ENCODE measurements around the gene DNAJC1.

DNAJC1 gene

DNA sequence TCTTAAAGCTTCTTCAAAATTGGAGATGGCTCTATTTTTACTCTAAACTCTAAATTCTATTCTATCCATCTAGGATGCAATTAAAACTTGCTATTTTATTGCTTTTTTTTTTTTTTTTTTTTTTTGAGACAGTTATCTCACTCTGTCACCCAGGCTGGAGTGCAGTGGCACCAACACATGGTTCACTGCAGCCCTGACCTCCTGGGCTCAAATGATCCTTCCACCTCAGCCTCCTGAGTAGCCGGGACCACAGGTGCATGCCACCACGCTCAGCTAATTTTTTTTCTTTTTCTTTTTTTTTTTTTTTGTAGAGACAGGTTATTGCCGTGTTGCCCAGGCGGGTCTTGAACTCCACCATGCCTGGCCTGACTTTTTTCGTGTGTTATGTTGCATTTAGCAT is 41.2 kb downstream of the DNAJC1 start:
- Mint-ChIP-seq H3K36me3 (ENCODE audit: low read depth) (no peaks in the 10 kb centered on the region), H3K4me3 (no peak overlapping the region), H3K27me3 (ENCODE audit: low read depth) (no peaks in the 10 kb centered on the region), H3K27ac (no peak overlapping the region), H3K4me1 (ENCODE audit: low read depth) (no peaks in the 10 kb centered on the region), H3K9me3 (peaks cover 13% of the 10 kb centered on the region)
- no peak for DNase-seq (ENCODE audit: low spot score)

DNA sequence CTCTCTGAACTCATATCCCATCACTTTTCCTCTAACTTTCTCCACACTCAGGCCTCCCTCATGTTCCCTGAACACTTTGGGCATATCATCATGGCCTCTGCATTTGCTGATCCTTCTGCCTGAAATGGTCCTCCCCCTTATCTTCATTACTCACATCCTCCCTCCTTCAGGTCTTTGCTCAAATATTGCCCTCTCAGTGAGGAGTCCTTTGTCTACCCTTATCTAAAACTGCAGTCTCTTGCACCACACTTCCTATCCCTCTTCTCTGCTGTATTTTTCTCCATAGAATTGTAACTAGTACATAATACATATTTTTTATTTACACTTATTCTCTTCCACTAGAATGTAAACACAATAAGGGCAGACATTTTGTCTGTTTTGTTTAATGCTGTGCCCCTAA is 41.7 kb downstream of the DNAJC1 start:
- Mint-ChIP-seq H3K27ac (no peak overlapping the region), H3K9me3 (peaks cover 13% of the 10 kb centered on the region), H3K36me3 (ENCODE audit: low read depth) (no peaks in the 10 kb centered on the region), H3K27me3 (ENCODE audit: low read depth) (no peaks in the 10 kb centered on the region), H3K4me1 (ENCODE audit: low read depth) (no peaks in the 10 kb centered on the region), H3K4me3 (no peak overlapping the region)
- no peak for DNase-seq (ENCODE audit: low spot score)

DNA sequence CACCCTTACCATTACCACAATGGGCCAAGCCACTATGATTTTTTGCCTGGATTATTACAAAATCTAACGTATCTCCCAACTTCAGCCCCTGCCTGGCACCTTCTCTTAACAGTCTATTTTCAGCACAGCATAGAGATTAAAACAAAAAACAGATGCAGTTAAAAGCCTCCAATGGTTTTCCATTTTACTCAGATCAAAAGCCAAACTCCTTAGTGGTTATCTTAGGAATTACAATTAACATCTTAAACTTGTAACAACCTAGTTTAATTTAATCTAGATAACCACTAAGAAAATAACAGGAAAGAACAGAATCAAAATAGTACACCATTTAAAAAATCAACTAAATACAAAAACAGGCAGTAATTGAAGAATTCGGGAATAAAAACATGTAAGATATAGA is 43.5 kb downstream of the DNAJC1 start:
- H3K4me1 Mint-ChIP-seq (ENCODE audit: low read depth), result no peaks in the 10 kb centered on the region

DNA sequence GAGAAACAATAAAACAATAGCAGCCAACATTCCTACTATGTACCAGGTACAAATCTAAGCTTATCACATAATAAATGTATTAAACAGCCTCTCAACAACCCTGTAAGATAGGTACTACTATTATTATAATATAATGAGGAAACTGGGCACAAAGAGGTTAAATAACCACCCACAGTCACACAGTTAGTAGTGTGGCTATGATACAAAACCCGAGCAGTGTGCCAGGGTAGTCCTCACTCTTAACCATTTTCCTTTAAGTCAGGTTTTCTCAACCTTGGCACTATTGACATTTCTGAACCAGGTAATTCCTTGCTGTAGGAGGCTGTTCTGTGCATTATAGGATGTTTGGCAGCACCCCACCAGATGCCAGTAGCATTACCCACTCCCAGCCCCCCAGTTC is 48.8 kb downstream of the DNAJC1 start:
- H3K27ac Mint-ChIP-seq, result no peak overlapping the region
- H3K27me3 Mint-ChIP-seq (ENCODE audit: low read depth), result peaks cover 2% of the 10 kb centered on the region
- peaks cover 2% of the 10 kb centered on the region for H3K4me1 Mint-ChIP-seq (ENCODE audit: low read depth)
- H3K36me3 Mint-ChIP-seq (ENCODE audit: low read depth), result no peaks in the 10 kb centered on the region
- no peak overlapping the region for H3K4me3 Mint-ChIP-seq
- no peaks in the 10 kb centered on the region for H3K9me3 Mint-ChIP-seq
- no peak for DNase-seq (ENCODE audit: low spot score)

More for the DNA sequence above, 43.5 kb downstream of the DNAJC1 start:
- no peaks in the 10 kb centered on the region for H3K36me3 Mint-ChIP-seq (ENCODE audit: low read depth)
- H3K9me3 Mint-ChIP-seq, result peaks cover 5% of the 10 kb centered on the region
- DNase-seq (ENCODE audit: low spot score), result no peak
- H3K4me3 Mint-ChIP-seq, result no peak overlapping the region
- no peak overlapping the region for H3K27ac Mint-ChIP-seq
- H3K27me3 Mint-ChIP-seq (ENCODE audit: low read depth), result no peaks in the 10 kb centered on the region

DNA sequence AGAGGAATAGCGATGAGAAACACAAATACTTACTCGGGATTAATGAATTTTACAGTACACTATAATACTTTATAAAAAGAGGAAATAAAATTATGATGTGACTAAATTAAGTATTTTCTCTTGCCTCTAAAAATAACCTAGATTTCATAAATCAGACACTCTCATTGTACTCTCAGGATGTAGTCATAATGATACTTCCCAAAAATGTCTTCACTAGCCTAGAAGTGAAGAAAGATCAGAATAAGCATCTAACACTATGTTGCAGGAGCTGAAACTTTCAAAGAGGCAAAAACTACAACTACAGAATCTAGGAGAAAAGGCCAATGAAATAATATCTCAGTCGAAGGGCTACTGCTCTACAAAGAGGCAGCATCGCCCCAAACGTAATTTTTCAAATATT is 49.4 kb downstream of the DNAJC1 start:
- Mint-ChIP-seq H3K4me1 (ENCODE audit: low read depth) (peaks cover 2% of the 10 kb centered on the region), H3K4me3 (no peak overlapping the region), H3K36me3 (ENCODE audit: low read depth) (no peaks in the 10 kb centered on the region), H3K9me3 (no peaks in the 10 kb centered on the region), H3K27me3 (ENCODE audit: low read depth) (peaks cover 2% of the 10 kb centered on the region), H3K27ac (no peak overlapping the region)
- DNase-seq (ENCODE audit: low spot score), result no peak

DNA sequence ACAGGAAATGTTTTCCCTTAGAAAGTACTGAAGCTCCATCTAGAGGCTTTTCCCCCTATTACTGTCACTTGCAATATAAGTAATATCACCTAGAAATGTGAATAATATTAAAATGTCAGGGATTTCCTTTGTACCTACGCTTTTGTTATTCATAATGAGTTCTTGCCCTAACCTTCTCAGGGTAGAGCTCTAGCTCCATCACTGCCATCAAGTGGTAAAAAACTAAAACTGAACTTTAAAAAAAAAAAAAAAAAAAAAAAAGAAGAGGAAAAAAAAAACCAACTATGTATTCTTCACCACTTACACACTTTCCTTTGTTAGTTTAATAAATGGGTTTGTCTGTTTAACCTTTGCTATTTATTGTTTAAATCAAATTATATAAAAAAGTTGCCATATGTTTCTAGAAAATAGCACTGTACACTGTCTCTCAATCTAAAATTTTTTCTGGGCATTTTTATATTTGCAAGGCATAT is 49.9 kb downstream of the DNAJC1 start:
- H3K9me3 Mint-ChIP-seq, result no peaks in the 10 kb centered on the region

DNA sequence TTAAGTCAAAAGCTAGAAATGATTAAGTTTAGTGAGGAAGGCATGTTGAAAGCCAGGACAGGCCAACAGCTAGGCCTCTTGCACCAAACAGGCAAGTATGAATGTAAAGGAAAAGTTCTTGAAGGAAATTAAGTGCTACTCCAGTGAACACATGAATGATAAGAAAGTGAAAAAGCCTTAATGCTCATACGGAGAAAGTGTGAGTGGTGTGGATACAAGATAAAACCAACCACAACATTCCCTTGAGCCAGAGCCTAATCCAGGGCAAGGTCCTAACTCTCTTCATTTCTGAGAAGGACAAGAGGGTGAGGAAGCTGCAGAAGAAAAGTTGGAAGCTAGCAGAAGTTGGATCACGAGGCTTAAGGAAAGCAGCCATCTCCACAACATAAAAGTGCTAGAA is 53.0 kb downstream of the DNAJC1 start:
- Mint-ChIP-seq H3K9me3 (no peaks in the 10 kb centered on the region), H3K36me3 (ENCODE audit: low read depth) (no peaks in the 10 kb centered on the region), H3K4me3 (no peak overlapping the region), H3K4me1 (ENCODE audit: low read depth) (peaks cover 2% of the 10 kb centered on the region), H3K27me3 (ENCODE audit: low read depth) (peaks cover 2% of the 10 kb centered on the region), H3K27ac (no peak overlapping the region)
- DNase-seq (ENCODE audit: low spot score), result no peak

More for the DNA sequence above, 49.9 kb downstream of the DNAJC1 start:
- Mint-ChIP-seq H3K27ac (no peak overlapping the region), H3K4me3 (no peak overlapping the region), H3K36me3 (ENCODE audit: low read depth) (no peaks in the 10 kb centered on the region), H3K4me1 (ENCODE audit: low read depth) (peaks cover 2% of the 10 kb centered on the region), H3K27me3 (ENCODE audit: low read depth) (peaks cover 2% of the 10 kb centered on the region)
- DNase-seq (ENCODE audit: low spot score), result no peak

DNA sequence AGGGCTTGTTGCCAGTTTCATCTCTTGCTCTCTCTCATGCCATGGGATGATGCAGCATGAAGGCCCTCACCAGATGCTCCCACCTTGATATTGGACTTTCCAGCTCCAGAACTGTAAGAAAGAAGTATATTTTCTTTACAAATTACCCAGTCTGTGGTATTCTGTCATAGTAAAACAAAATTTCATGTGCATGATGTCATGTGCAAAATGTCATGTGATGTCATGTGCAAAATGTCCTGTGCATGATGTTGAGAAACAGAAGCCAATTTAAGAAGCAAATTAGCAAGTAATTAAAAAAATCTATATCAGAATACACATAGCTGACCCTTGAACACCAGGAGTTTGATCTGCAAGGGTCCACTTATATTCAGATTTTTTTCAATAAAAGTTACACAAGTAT is 56.6 kb downstream of the DNAJC1 start:
- H3K9me3 Mint-ChIP-seq, result no peaks in the 10 kb centered on the region
- no peak overlapping the region for H3K27ac Mint-ChIP-seq
- H3K36me3 Mint-ChIP-seq (ENCODE audit: low read depth), result no peaks in the 10 kb centered on the region

DNA sequence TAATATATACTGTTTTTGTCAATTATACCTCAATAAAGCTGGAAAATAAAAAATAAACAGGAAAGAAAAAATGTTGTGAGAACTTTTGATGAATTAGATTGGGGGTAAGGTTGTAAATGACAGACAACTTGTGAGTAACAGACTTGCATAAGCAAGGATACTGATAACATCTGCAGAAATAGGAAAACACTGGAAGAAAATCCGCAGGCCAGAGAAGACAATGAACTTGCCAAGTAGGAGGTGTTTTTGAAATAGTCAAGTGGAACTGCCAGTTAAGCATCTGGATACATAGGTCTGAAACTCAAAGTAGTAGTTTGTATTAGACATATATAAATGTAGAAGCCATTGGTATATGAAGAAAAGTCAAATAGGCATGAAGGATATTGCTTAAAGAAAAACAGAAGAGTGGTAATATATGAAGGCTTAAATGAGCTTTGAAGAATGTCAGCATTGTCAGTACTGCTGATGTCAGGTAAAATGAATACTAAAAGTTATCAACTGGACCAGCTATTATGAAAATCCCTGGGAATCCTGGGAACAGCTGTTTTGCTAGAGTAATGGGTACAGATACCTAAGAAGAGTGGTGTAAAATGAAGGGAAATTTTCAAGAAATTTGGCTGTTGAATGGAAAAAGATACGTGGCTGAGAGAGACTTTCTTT is 58.7 kb downstream of the DNAJC1 start:
- Mint-ChIP-seq H3K4me3 (no peak overlapping the region), H3K9me3 (no peaks in the 10 kb centered on the region), H3K36me3 (ENCODE audit: low read depth) (no peaks in the 10 kb centered on the region), H3K4me1 (ENCODE audit: low read depth) (no peaks in the 10 kb centered on the region), H3K27me3 (ENCODE audit: low read depth) (no peaks in the 10 kb centered on the region), H3K27ac (no peak overlapping the region)
- DNase-seq (ENCODE audit: low spot score), result no peak

More for the DNA sequence above, 56.6 kb downstream of the DNAJC1 start:
- Mint-ChIP-seq H3K4me1 (ENCODE audit: low read depth) (no peaks in the 10 kb centered on the region), H3K27me3 (ENCODE audit: low read depth) (no peaks in the 10 kb centered on the region), H3K4me3 (no peak overlapping the region)
- no peak for DNase-seq (ENCODE audit: low spot score)

DNA sequence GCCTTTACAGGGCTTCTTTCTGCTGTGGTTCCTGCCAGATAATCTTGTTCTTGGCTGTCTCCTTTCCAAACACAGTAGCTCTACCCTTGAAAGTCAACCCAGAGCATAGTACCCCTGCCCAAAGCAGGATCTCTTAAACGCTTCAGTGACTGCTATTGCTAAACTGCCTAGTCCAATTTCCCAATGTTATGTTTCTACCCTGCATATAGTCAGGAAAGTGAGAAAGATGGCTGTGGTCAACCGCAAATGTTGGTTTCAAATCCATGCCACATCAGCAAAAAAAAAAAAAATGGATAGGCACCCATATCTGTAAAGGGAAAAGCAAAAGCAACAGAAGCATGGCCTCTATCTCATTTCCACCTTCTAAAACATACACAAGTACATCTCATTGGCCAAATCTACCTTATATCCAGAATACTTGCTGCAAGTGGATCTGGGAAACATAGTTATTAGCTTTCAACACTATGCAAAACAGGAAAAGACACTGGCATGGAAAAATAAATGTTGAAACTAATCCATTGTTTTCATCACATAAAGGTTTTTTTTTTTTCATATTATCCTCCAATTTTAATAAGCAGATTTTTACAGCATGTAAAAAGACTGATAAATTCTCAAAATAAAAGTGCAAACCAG is 59.8 kb downstream of the DNAJC1 start:
- H3K27me3 Mint-ChIP-seq (ENCODE audit: low read depth), result no peaks in the 10 kb centered on the region
- peaks cover 2% of the 10 kb centered on the region for H3K4me1 Mint-ChIP-seq (ENCODE audit: low read depth)
- H3K27ac Mint-ChIP-seq, result no peak overlapping the region
- no peaks in the 10 kb centered on the region for H3K36me3 Mint-ChIP-seq (ENCODE audit: low read depth)
- H3K4me3 Mint-ChIP-seq, result no peak overlapping the region
- DNase-seq (ENCODE audit: low spot score), result no peak
- H3K9me3 Mint-ChIP-seq, result no peaks in the 10 kb centered on the region

DNA sequence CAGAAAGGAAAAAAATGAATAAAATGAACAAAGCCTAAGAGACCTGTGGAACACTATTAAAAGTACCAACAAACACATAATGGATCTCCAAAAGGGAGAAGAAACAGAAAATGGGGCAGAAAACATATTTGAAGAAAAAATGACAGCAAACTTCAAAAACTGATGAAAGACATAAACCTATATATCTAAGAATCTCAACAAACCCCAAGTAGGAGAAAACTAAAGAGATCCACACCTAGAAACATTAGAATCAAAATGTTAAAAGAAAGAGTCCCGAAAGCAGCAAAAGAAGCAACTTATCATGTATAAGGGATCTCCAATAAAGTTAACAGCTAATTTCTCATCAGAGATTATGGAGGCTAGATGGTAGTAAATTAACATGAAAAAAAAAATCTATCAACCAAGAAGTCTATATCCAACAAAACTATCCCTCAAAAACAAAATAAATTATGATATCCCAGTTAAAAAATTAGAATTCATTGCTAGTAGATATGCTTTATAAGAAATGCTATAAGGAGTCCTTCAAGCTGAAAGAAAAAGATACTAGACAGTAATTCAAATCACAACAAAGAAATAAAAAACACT is 68.0 kb downstream of the DNAJC1 start:
- no peak overlapping the region for H3K27ac Mint-ChIP-seq
- no peak overlapping the region for H3K4me3 Mint-ChIP-seq
- peaks cover 2% of the 10 kb centered on the region for H3K4me1 Mint-ChIP-seq (ENCODE audit: low read depth)
- DNase-seq (ENCODE audit: low spot score), result no peak
- no peaks in the 10 kb centered on the region for H3K27me3 Mint-ChIP-seq (ENCODE audit: low read depth)
- H3K36me3 Mint-ChIP-seq (ENCODE audit: low read depth), result peaks cover 8% of the 10 kb centered on the region
- peaks cover 13% of the 10 kb centered on the region for H3K9me3 Mint-ChIP-seq

DNA sequence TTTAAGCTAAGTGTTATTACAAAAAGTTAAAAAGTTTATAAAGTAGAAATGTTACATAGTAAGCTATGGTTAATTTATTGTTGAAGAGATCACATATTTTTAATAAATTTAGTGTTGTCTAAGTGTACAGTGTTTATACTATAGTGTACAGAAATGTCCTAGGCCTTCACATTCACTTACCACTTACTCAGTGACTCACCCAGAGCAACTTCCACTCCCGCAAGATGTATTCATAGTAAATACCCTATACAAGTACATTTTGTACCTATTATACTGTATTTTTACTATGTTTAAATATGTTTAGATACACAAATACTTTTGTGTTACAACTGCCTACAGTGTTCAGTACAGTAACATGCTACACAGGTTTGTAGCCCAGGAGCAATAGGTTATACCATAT is 69.2 kb downstream of the DNAJC1 start:
- Mint-ChIP-seq H3K4me1 (ENCODE audit: low read depth) (no peaks in the 10 kb centered on the region), H3K9me3 (peaks cover 13% of the 10 kb centered on the region), H3K4me3 (no peak overlapping the region), H3K27ac (no peak overlapping the region), H3K36me3 (ENCODE audit: low read depth) (peaks cover 8% of the 10 kb centered on the region), H3K27me3 (ENCODE audit: low read depth) (no peaks in the 10 kb centered on the region)
- DNase-seq (ENCODE audit: low spot score), result no peak

DNA sequence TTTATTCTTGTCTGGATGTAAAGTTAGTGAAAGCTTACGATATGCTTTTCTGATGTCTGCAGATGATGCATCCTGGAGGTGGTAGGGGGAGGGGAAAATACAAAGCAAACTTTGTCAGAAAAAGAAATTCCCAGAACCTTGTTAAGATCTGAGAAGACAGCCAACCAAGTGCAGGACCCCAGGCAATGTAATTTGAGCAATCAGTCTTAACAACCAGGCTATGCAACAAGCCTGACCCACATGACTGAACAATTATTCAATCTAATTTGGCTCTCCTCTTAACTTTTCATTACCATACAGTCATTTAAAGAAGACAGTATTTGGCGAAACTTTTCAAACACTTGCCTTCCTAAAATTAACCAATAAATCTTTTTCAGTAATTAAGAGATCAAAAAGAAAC is 74.5 kb downstream of the DNAJC1 start:
- H3K27me3 Mint-ChIP-seq (ENCODE audit: low read depth), result no peaks in the 10 kb centered on the region
- H3K27ac Mint-ChIP-seq, result no peak overlapping the region
- no peak for DNase-seq (ENCODE audit: low spot score)
- H3K36me3 Mint-ChIP-seq (ENCODE audit: low read depth), result no peaks in the 10 kb centered on the region
- H3K9me3 Mint-ChIP-seq, result no peaks in the 10 kb centered on the region
- H3K4me3 Mint-ChIP-seq, result no peak overlapping the region
- no peaks in the 10 kb centered on the region for H3K4me1 Mint-ChIP-seq (ENCODE audit: low read depth)

DNA sequence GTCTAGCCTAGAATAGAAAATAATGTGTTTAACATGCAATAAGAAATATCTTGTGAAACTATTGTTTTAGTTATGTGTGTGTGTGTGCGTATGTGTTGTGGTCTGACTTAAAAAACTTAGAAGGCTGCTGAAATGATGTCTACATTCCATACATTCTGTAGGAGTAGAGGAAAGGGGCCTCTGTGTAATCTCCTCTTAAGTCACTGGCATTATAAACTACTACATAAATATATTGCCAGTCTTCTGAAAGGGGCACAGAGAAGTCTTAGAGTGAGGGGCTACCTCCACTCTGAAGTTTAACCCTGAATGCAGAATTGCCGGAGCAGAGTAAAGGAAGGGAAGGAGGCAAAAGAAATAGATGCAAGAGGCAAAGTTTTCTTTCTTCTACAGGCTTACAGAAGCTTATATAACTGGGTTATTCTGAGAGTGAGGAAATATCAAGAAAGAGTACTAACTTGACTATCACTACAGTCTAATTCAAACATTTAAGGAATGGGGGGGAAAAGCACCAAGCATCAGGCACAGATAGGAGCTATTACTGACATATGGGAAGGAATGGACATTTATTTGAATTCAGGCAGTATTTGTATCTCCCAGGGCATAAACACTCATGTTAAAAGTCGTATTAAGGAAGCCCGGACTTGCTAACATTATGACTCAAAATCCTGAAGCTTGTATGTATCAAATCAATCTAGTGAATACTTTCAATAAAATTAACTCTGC is 75.7 kb downstream of the DNAJC1 start:
- H3K4me1 Mint-ChIP-seq (ENCODE audit: low read depth), result no peaks in the 10 kb centered on the region
- DNase-seq (ENCODE audit: low spot score), result no peak
- no peaks in the 10 kb centered on the region for H3K27me3 Mint-ChIP-seq (ENCODE audit: low read depth)
- H3K27ac Mint-ChIP-seq, result no peak overlapping the region
- no peaks in the 10 kb centered on the region for H3K36me3 Mint-ChIP-seq (ENCODE audit: low read depth)
- no peak overlapping the region for H3K4me3 Mint-ChIP-seq
- no peaks in the 10 kb centered on the region for H3K9me3 Mint-ChIP-seq
